GM18907 (cell line): ENCODE data around the gene DLX3.

Source experiments
- ATAC-seq: cut with Tn5 transposase; IDR thresholded peaks from one replicate; pipeline ENCODE4 v1.9.1; 2021; ENCODE audit warnings: mild to moderate bottlenecking, moderate library complexity; ENCODE audit not compliant: unreplicated experiment

DLX3 gene

GRCh38 chr17:49992933-49993422 is 2.0 kb downstream of the DLX3 start:
- ATAC-seq, result no peak

DNA sequence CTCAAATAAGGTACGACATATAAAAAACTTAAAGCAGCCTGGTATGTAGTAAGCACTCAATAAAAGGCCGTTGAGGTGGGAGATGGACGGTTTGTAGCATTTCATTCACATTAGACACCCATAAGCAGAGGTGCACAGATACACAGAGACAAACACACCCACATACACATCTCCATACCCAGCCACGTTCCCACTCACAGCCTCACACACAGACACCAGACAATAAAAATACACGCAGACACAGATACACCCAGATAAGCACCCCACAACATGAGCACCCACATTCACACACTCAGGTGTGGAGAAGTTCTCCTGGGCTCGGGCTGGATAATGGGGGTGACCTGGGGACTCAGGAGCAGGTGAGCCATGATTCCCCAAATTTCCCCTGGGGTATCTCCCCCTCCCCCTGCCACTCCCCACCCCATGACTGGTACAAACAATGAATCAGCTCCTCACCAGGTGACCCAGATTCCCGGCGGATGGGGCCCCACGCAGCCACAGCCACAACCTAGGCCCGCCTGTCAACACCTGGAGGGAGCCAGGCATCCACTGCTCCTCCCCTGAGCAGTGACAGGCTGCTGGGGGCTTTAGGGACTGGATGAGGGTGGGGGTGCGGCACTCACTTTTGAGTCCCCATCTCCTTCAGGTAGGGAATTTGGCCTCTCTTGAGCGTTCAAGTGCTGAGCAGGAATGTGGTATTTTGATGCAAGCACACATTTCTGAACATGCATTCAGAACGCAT is 2.7 kb downstream of the DLX3 start:
- no peak for ATAC-seq

GRCh38 chr17:49991409-49991808 is 3.6 kb downstream of the DLX3 start:
- ATAC-seq, result no peak

DNA sequence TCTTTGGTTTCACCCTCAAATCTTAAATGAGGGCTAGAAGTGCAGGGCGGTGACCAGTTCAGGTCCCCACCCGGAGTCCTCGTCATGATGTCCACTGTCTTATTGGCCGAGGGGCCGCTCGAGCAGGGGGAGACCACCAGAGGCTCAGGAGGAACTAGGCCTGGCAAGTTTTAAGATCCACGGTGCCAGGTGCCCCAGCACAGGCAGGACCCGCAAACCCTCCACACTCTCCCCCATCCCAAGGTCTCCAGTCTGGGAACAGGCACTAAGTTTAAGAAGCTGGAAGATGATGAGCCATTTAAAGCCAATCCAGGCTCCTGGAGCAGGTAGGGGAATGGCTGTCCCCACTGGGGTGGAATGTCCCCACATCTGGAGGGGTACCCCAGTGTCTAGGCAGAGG is 4.1 kb downstream of the DLX3 start:
- no peak for ATAC-seq

- ATAC-seq, result no peak
These were observed 4.7 kb downstream of the DLX3 start for GRCh38 chr17:49990331-49990730.

DNA sequence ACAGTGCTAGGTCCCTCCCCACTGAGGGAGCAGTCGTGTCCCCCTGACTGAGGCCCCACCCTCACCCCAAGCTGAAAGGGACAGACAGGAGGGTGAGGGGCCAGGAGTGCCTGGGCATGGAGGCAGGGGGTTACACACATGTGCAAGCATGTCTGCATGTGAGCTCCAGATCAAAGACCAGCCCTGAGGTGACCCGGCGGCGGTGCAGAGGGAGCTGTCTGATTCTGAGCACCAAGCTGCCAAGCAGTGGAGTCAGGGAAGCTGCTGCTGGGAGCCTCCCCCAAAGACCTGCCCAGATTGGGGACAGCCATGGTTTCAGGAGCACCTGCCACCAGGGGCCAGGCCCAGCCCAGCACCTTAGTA is 5.5 kb downstream of the DLX3 start:
- ATAC-seq, result no peak

DNA sequence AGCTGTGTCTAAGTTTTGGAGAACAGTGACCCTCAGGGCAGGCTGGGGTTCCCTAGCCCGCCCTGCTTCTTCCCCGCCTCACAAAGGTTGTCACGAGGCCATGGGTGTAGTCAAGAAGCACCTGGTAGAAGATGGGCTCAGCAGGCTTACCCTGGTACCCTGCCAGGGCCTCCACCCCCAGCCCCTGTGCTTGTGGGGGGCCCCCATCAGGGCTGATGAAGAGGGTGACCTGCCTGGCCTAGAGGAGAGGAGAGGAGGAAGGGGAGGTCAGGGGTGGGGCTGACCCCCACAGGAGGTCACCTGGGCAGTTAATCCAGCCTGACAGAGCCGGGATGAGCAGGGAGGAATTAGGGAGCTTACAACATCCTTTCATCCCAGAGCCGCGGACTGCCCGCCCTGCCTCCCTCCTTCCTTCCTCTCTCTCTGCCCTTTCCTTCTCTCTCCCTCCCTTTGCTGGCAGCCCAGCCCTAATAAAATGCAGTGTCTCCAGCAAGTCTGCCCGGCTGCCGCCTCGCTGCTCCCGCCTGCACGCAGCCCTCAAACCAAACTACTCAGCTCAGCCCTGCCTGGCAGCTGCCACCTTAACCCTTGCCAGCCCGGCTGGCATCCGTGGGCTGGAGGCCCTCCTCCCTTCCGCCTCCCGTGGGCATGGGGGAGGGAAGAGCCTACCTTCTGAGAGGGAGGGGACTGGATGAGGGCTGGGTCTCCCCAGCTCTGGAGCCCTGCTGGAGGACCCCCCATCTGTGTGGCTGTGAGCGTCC is 7.2 kb downstream of the DLX3 start:
- no peak for ATAC-seq

- ATAC-seq, result no peak
These were observed 7.8 kb downstream of the DLX3 start for GRCh38 chr17:49987290-49987585.

DNA sequence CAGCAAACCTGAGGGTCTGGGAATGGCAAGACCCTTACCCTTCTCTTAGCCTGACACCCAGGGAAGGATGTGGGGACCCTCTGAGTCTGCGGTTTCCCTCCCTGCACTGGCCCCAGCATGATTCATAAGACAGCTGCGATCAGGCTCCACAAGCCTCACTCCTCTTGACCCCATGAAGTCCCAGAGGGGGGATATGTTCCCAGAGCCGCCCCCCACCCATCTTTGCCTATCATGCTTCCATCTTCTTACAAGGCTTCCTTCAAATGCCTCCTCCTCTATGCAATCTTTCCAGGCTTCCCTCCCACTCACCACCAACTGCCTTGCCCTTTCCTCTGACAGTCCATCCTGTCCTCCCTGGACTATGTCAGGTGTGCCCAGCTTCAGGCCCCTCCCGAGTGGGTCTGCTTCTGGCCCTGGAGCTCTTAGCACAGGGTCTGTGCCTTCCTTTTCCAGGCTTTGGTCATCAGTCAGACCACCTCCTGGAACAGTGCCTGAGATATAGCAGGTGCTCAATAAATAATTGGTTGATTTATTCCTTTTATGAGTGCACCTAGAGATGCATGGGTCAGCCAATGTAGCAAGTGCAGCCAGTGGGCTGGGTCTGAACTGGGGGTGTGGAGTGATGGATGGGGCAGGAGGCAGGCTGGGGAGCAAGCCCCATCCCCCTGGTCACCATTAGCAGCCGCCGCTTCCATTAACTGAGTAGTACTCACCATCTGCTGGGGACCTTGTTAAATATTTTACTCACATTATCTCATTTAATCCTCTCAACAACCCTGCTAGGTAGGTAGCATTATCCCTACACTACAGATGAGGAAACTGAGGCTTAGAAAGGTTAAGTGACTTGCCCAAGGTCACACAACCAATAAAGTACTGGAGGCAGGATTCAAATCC is 8.4 kb downstream of the DLX3 start:
- ATAC-seq, result no peak

DNA sequence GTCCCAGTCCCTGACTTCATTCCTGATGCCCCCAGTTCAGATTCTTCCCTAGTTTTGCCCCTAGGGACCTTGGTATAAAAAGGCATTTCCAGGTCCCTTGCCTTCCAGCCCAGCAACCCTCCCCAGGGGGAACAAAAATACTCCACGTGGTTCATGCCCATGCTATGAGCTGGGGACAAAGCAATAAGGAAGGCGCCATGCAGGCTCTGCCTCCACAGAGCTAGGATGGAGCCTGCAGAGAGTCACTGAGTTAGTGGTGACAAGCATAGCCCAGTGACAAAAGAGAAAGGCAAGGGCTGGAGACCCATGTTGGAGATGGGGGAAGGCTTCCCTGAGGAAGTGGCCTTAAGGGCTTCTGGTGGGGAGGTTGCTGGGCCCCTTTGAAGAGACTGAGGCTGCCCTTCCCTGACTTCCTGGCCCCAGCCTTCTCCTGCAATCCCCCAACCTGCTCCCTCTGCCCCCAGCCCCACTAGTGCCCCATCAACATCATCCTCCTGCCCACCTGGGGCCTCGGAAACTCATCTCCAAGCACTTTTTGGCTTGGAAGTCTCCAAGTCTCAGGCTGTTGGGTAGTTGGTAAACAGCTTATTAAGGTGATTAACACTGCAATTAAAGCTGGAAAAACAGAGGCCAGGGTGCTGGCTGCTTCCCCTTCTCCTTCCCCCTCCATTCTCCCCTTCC is 9.6 kb downstream of the DLX3 start:
- ATAC-seq, result no peak

DNA sequence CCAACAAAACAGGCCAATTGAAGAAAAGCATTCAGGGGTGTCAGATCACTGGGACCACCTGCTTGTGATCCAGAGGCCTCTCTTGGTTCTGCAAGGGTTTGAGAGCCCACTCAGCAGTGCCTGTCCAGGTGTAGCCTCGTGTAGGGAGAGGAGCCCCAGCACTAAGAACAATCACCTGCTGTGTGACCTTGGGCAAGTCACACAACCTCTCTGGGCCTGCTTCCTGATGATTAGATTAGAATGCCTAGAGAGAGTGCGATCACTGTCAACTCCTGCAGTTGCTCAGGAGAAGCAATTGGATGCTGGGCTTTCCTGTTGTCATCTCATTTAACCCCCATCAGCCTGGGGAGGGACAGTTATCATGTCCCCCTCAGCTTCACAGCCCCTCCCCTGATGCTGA is 10.2 kb downstream of the DLX3 start:
- no peak for ATAC-seq

- no peak for ATAC-seq
These were observed 10.7 kb downstream of the DLX3 start for GRCh38 chr17:49984283-49984682.

DNA sequence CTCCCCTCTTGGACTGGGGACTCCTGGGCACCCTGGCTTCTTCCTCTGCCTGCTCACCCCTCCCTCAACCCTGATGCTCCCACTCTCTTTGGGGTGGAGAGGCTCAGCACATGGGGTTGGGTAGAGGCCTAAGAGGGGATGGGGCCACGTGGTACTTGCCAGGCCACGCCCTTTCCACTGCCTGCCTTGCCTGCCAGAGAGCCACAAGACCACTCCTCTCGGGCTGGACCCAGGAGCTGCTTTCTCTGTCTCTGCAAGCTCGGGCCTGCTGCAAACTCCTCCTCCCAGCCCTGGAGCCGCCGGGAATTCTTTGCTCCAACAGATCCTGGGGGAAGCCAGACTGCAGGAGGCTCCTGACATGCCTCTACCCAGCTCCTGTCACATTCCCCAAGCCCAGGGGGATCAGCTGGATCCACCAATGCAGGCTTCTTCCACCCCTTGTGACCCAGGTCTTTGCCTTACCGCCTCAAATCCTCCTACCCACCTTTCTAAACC is 14.3 kb downstream of the DLX3 start:
- no peak for ATAC-seq

GRCh38 chr17:49979748-49980479 is 15.1 kb downstream of the DLX3 start:
- no peak for ATAC-seq

- ATAC-seq, result no peak
These were observed 16.5 kb downstream of the DLX3 start for GRCh38 chr17:49978501-49978900.

GRCh38 chr17:49977463-49978389 is 17.3 kb downstream of the DLX3 start:
- ATAC-seq, result no peak

- no peak for ATAC-seq
These were observed 18.2 kb downstream of the DLX3 start for GRCh38 chr17:49976828-49977202.

DNA sequence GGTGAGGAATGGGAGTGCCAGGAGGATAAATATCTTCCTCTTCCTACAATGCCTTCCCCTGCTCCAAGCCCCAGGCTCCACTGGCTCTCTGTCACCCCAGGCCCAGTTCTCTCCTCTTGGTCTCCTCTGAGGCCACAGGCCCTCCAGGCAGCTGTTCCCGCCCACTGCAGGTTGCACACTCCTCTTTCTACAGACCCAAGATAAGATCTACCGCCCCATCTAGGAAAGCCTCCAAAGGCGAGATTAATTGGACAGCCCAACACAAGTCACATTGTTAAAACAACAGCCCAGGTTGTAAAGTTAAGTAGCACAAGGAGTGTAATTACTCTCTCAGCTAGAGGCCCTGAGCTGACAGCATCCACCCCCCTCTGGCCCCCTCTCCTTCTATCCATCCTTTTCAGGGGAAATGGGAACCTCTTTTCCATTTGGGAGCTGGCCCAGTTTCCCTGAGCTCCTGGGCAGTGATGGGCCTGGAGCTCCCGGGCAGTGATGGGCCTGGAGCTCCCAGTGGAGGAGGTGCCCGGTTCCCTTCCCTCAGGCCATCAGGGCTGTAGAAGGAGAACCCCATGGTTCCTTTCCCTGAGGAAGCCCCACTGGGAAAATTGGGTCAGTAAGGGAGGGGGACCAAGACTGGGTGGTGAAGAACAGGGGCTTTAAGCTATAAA is 18.7 kb downstream of the DLX3 start:
- no peak for ATAC-seq

GRCh38 chr17:49975531-49975930 is 19.5 kb downstream of the DLX3 start:
- no peak for ATAC-seq
